H1 (cell line): ENCODE data around the gene SH2B3. TPM values are rescaled to one million over a fixed set of nuclear protein-coding genes. Genes with fewer than 3 reads are reported as not detected.

Experiments
- CTCF ChIA-PET: fragments of 300-600 bp; sonication (Branson Sonifier 250); formaldehyde crosslinking; loops from one replicate; lab custom pipeline; 2021; ENCODE audit not compliant: partially characterized antibody; lab: Charles Lee
- POLR2A ChIA-PET: fragments of 300-600 bp; sonication (Branson Sonifier 250); formaldehyde crosslinking; loops from one replicate; lab custom pipeline; 2021; ENCODE audit warnings: inconsistent platforms; ENCODE audit not compliant: partially characterized antibody; lab: Charles Lee
- DNase-seq, 2 experiments: peaks; one replicate each; pipeline versions ENCODE4 v3.0.0 to v3.0.0-alpha.2; 2010 to 2022; ENCODE audit warnings: low spot score in 2 of 2, low read depth in 1 of 2, mixed read lengths in 1 of 2
- FAIRE-seq: peaks from 2 replicates; lab custom pipeline; 2011; peaks lifted over from hg19 to GRCh38; lab: Jason Lieb, UNC
- H2AFZ ChIP-seq: 2 replicates; pipeline ENCODE4 v1.8.1; 2012; ENCODE audit warnings: low read length, inconsistent platforms
- H2AK5ac ChIP-seq: 2 replicates; pipeline ENCODE4 v1.6.1; 2013; ENCODE audit warnings: low read depth, low read length
- H2BK120ac ChIP-seq: replicated peaks from 2 replicates; pipeline ENCODE3; 2013; ENCODE audit warnings: low read depth, low read length, inconsistent platforms
- H2BK12ac ChIP-seq: 2 replicates; pipeline ENCODE4 v1.6.1; 2013; ENCODE audit warnings: low read depth, low read length
- H2BK15ac ChIP-seq: 2 replicates; pipeline ENCODE4 v1.6.1; 2013; ENCODE audit warnings: low read length
- H2BK20ac ChIP-seq: 2 replicates; pipeline ENCODE4 v1.6.1; 2013; ENCODE audit warnings: low read length
- H2BK5ac ChIP-seq: 2 replicates; pipeline ENCODE4 v1.6.1; 2013; ENCODE audit warnings: low read depth, low read length
- H3K14ac ChIP-seq: 2 replicates; pipeline ENCODE4 v1.6.1; 2013; ENCODE audit warnings: inconsistent platforms; ENCODE audit not compliant: insufficient read length
- H3K18ac ChIP-seq: 2 replicates; pipeline ENCODE4 v1.6.1; 2013; ENCODE audit warnings: low read length; ENCODE audit errors: extremely low read depth
- H3K23ac ChIP-seq: 2 replicates; pipeline ENCODE4 v1.6.1; 2013; ENCODE audit warnings: inconsistent platforms; ENCODE audit not compliant: insufficient read length
- H3K23me2 ChIP-seq: 2 replicates; pipeline ENCODE4 v1.6.1; 2013; ENCODE audit warnings: low read depth, low read length
- H3K27ac ChIP-seq: 2 replicates; pipeline ENCODE4 v1.6.1; 2011; ENCODE audit warnings: low read depth, low read length, inconsistent platforms
- H3K27me3 ChIP-seq, 4 experiments: replicated peaks in 1 of 4; 1 replicate in 1 of 4; 2 replicates in 3 of 4; pipeline versions ENCODE4 v1.6.1 to v1.8.1; 2011 to 2013; ENCODE audit warnings: low read length in 3 of 4, mild to moderate bottlenecking in 3 of 4, inconsistent platforms in 2 of 4, mixed read lengths in 2 of 4, moderate library complexity in 1 of 4; ENCODE audit not compliant: control insufficient read depth in 3 of 4, insufficient read depth in 3 of 4; ENCODE audit errors: extremely low read depth in 1 of 4
- H3K36me3 ChIP-seq, 4 experiments: 2 replicates each; pipeline versions ENCODE4 v1.6.1 to v1.8.1; 2011 to 2013; ENCODE audit warnings: mild to moderate bottlenecking in 4 of 4, low read length in 3 of 4, moderate library complexity in 2 of 4, control low read depth in 1 of 4, inconsistent platforms in 1 of 4; ENCODE audit not compliant: insufficient read depth in 4 of 4, control insufficient read depth in 2 of 4
- H3K4ac ChIP-seq: replicated peaks from 2 replicates; pipeline ENCODE3; 2013; ENCODE audit warnings: low read length, low read depth, mixed read lengths, inconsistent platforms; ENCODE audit not compliant: insufficient read length
- H3K4me1 ChIP-seq, 4 experiments: replicated peaks in 1 of 4; 1 replicate in 1 of 4; 2 replicates in 3 of 4; pipeline versions ENCODE4 v1.6.1 to v1.8.1; 2011 to 2013; ENCODE audit warnings: low read length in 3 of 4, inconsistent platforms in 2 of 4, mixed read lengths in 1 of 4; ENCODE audit not compliant: insufficient read depth in 4 of 4, control insufficient read depth in 3 of 4
- H3K4me2 ChIP-seq, 2 experiments: 2 replicates each; pipeline versions ENCODE4 v1.6.1 to v1.8.1; 2011 to 2013; ENCODE audit warnings: low read depth in 2 of 2, low read length in 2 of 2, control low read depth in 1 of 2, inconsistent platforms in 1 of 2, mild to moderate bottlenecking in 1 of 2; ENCODE audit not compliant: insufficient read depth in 1 of 2
- H3K4me3 ChIP-seq, 4 experiments: fragments of 200-600, 300-600 bp in 1 of 4; sonication (generic), shearing (Covaris generic), sonication (Bioruptor Twin) in 1 of 4; 2 replicates each; pipeline versions ENCODE4 v1.5.1 to v1.8.1; 2011 to 2016; ENCODE audit warnings: low read length in 4 of 4, low read depth in 3 of 4, control low read depth in 2 of 4, inconsistent platforms in 2 of 4, mild to moderate bottlenecking in 2 of 4, mixed read lengths in 1 of 4, moderate library complexity in 1 of 4; ENCODE audit not compliant: insufficient read depth in 2 of 4; ENCODE audit errors: extremely low read depth in 1 of 4
- H3K56ac ChIP-seq: replicated peaks from 2 replicates; pipeline ENCODE3; 2013; ENCODE audit warnings: low read depth, mild to moderate bottlenecking, mixed read lengths, low read length, inconsistent platforms; ENCODE audit not compliant: insufficient read length
- H3K79me1 ChIP-seq: 2 replicates; pipeline ENCODE4 v1.6.1; 2013; ENCODE audit warnings: low read depth, low read length, control low read depth
- H3K79me2 ChIP-seq, 2 experiments: 2 replicates each; pipeline versions ENCODE4 v1.6.1 to v1.8.1; 2012 to 2013; ENCODE audit warnings: low read length in 2 of 2, mild to moderate bottlenecking in 2 of 2, inconsistent platforms in 1 of 2; ENCODE audit not compliant: insufficient read depth in 2 of 2, control insufficient read depth in 1 of 2
- H3K9ac ChIP-seq, 4 experiments: replicated peaks in 1 of 4; 1 replicate in 1 of 4; 2 replicates in 3 of 4; pipeline versions ENCODE4 v1.6.1 to v1.8.1; 2011 to 2013; ENCODE audit warnings: low read depth in 3 of 4, low read length in 3 of 4, control low read depth in 2 of 4, mild to moderate bottlenecking in 2 of 4, moderate library complexity in 2 of 4, inconsistent platforms in 1 of 4; ENCODE audit errors: extremely low read depth in 1 of 4
- H3K9me3 ChIP-seq, 2 experiments: 2 replicates each; pipeline versions ENCODE4 v1.6.1 to v1.8.1; 2012 to 2013; ENCODE audit warnings: mild to moderate bottlenecking in 2 of 2, moderate library complexity in 2 of 2, control low read depth in 1 of 2, inconsistent platforms in 1 of 2, low read depth in 1 of 2, low read length in 1 of 2, mixed read lengths in 1 of 2; ENCODE audit not compliant: insufficient read depth in 2 of 2
- H4K20me1 ChIP-seq, 2 experiments: replicated peaks in 1 of 2; 2 replicates each; pipeline versions ENCODE3 to v1.8.1; 2011 to 2013; ENCODE audit warnings: inconsistent platforms in 2 of 2, low read length in 2 of 2, mild to moderate bottlenecking in 1 of 2; ENCODE audit not compliant: insufficient read depth in 2 of 2, control insufficient read depth in 1 of 2
- H4K5ac ChIP-seq: 2 replicates; pipeline ENCODE4 v1.6.1; 2013; ENCODE audit warnings: low read length, low read depth, mixed read lengths, inconsistent platforms; ENCODE audit not compliant: insufficient read length
- H4K8ac ChIP-seq: 2 replicates; pipeline ENCODE4 v1.8.0; 2013; ENCODE audit warnings: mild to moderate bottlenecking, moderate library complexity, low read length, inconsistent platforms; ENCODE audit not compliant: insufficient read depth; ENCODE audit errors: extremely low read depth
- H4K91ac ChIP-seq: replicated peaks from 2 replicates; pipeline ENCODE3; 2013; ENCODE audit warnings: low read length, mixed read lengths, inconsistent platforms; ENCODE audit not compliant: insufficient read length
- CHD2 ChIP-seq: IDR thresholded peaks from 2 replicates; pipeline ENCODE4 v1.6.1; 2012; ENCODE audit warnings: low read length, improper control_type of control experiment
- EZH2 ChIP-seq: fragments of 200-600 bp; sonication (generic); IDR thresholded peaks from 2 replicates; pipeline ENCODE4 v1.7.1; 2012; ENCODE audit warnings: low read depth, mild to moderate bottlenecking, moderate library complexity, low read length, inconsistent platforms; ENCODE audit not compliant: severe bottlenecking
- JUND ChIP-seq: IDR thresholded peaks from 2 replicates; pipeline ENCODE4 v1.6.1; 2011; ENCODE audit warnings: mild to moderate bottlenecking, improper control_type of control experiment, low read length
- KDM4A ChIP-seq: IDR thresholded peaks from one replicate; pipeline ENCODE4 v1.7.1; 2012; ENCODE audit warnings: low read depth, mild to moderate bottlenecking, moderate library complexity, low read length, inconsistent platforms; ENCODE audit not compliant: severe bottlenecking
- WGBS, 2 experiments: shearing (Covaris generic) in 1 of 2; methylation state at CpG; one replicate each; pipeline versions ENCODE4 v1.1.6 to v1.1.7; 2013 to 2015; ENCODE audit warnings: low lambda C conversion rate in 2 of 2, mixed read lengths in 2 of 2, inconsistent platforms in 1 of 2, low coverage in 1 of 2, missing lambda C conversion rate in 1 of 2; ENCODE audit not compliant: insufficient replicate concordance in 2 of 2, insufficient coverage in 1 of 2, insufficient read length in 1 of 2; ENCODE audit errors: extremely low coverage in 1 of 2, missing lambda C conversion rate in 1 of 2; 5-methylcytosine and 5-hydroxymethylcytosine counted together
- polyA plus RNA-seq, 7 experiments: library from polyadenylated mRNA; depleted of rRNA in 3 of 7; stranded (reverse) in 5 of 7; unstranded in 2 of 7; fragments of >200 nt in 5 of 7; fragments of 200-250 nt in 2 of 7; gene quantifications; 1 replicate in 5 of 7; 2 replicates in 1 of 7; 4 replicates in 1 of 7; pipeline versions ENCODE4 v1.2.1 to v1.2.3, GENCODE V29; 2011 to 2013; ENCODE audit warnings: missing spikeins in 2 of 7, mixed read lengths in 2 of 7
- total RNA-seq: library from RNA; stranded (reverse); fragmentation: NEBNext Ultra II Directional; extraction: Animal tissue kit (Norgen Biotek cat#: 25700); gene quantifications from 2 replicates; pipeline ENCODE4 v1.2.1, GENCODE V29; 2021

SH2B3 gene
- total and polyA plus RNA-seq, 2 of the 8 experiments (the other 6 are each of a cell fraction or from before 2014, with no cell fraction given), result 20.8 to 34.1 TPM

DNA sequence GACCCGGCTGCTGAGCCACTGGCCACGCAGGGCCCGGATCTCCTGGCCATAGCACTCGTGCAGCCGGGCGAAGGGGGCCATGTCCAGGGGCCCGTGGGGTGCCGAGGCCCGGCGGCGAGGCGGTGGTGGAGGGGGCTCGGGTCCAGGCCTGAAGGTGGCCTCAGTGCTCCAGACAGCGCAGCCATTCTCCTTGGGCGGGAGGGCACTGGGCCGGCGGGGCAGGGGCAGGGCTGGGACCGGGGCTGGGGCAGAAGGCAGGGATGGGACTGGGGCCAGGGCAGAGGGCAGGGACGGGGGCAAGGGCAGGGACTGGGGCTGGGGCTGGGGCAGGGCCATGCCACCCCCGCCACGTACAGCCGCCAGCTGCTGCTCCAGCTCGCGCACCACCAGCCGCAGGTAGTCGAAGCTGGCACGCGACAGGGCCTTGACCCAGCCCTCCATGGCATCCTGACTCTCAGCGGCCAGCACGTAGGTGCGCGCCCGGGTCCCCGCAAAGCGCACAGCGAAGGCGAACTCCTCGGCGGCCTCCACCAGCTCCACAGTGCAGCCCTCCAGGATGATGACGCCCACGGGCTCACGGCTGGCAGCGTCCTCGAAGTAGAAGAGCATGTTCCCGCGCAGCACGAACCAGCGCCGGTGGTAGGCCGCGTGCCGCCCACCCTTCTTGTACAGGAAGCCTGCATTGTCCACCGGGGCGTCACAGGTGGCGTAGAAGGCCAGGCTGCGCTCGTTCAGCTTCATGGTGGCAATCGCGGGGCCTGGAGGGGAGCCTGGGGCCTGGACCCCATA lies 42.8 kb upstream of the SH2B3 start:
- CTCF ChIA-PET, result interaction anchor here (0.6 to 2.5 kb wide), 3 partner anchors 32 to 418 kb away, joined by 3 to 11 read pairs (median 3); no protein-coding TSS in a partner anchor
- H3K9ac ChIP-seq, result no peak overlapping the region

More for the DNA sequence above, 42.8 kb upstream of the SH2B3 start:
- Histone ChIP-seq H2AFZ (no peak overlapping the region), H2BK120ac (no peak overlapping the region), H3K23ac (no peak overlapping the region), H3K36me3 (peaks cover 0 to 3% (median 0%) of the 10 kb centered on the region in 4 experiments; a peak in 3 of 8 replicates), H3K9me3 (no peaks in the 10 kb centered on the region), H3K4me2 (no peak overlapping the region), H2BK15ac (no peak overlapping the region), H3K79me2 (no peaks in the 10 kb centered on the region), H3K27me3 (peaks cover 0 to 5% (median 2%) of the 10 kb centered on the region in 4 experiments; a peak in 3 of 7 replicates), H3K79me1 (no peaks in the 10 kb centered on the region), H2BK12ac (no peak overlapping the region), H3K4me3 (no peak overlapping the region), H3K4me1 (peaks cover 0 to 3% (median under 1%) of the 10 kb centered on the region in 4 experiments; a peak in 4 of 7 replicates), H4K20me1 (peaks cover 0 to 4% of the 10 kb centered on the region in 2 experiments), H3K23me2 (no peaks in the 10 kb centered on the region), H3K14ac (no peak overlapping the region), H4K8ac (peak overlapping the region; percentile 37; the same call in 1 of the 2 replicates), H3K18ac (no peak overlapping the region), H2BK20ac (no peak overlapping the region), H3K4ac (no peak overlapping the region), H4K5ac (no peak overlapping the region), H4K91ac (no peak overlapping the region), H2AK5ac (no peak overlapping the region), H2BK5ac (no peak overlapping the region; the same call in 1 of the 2 replicates), H3K27ac (no peak overlapping the region), H3K56ac (no peak overlapping the region)
- DNase-seq (no peak), FAIRE-seq (no peak)
- POLR2A ChIA-PET, result interaction anchor here (1.8 kb wide), 1 partner anchor 15 kb away, joined by 3 read pairs; no protein-coding TSS in a partner anchor
- 94% methylated on average over 39 of the region's 59 CpGs; no CpG with 5 or more reads in 1 of the 2 experiments for WGBS, 2 experiments
- TF ChIP-seq KDM4A, result no peak
- TF ChIP-seq CHD2, result no peak
- no peak for TF ChIP-seq EZH2
- TF ChIP-seq JUND, result no peak
